Breast epithelium (tissue), 4 donors: ENCODE measurements around the gene TRPV2. TPM values are rescaled to one million over a fixed set of nuclear protein-coding genes. Genes with fewer than 3 reads are reported as not detected.

Experiments used
- DNase-seq, 2 donors: peaks; one replicate each; pipeline ENCODE4 v3.0.0-alpha.2; 2019; ENCODE audit warnings: low spot score in 2 of 2
- H3K27ac ChIP-seq, 2 donors: fragments of 200-600 bp; sonication (generic) in 1 of 2; one replicate each; pipeline ENCODE4 v1.5.1; 2016 to 2019; ENCODE audit warnings: mild to moderate bottlenecking in 1 of 2
- H3K27me3 ChIP-seq, 2 donors: fragments of 200-600 bp; sonication (generic) in 1 of 2; one replicate each; pipeline versions ENCODE4 v1.5.1 to v1.6.0; 2017 to 2019; ENCODE audit warnings: control low read depth in 1 of 2, mild to moderate bottlenecking in 1 of 2
- H3K36me3 ChIP-seq: fragments of 200-600 bp; one replicate; pipeline ENCODE4 v1.5.1; 2019
- H3K4me1 ChIP-seq, 2 donors: fragments of 200-600 bp; sonication (generic); one replicate each; pipeline ENCODE4 v1.5.1; 2016 to 2019; ENCODE audit warnings: control low read depth in 1 of 2
- H3K4me3 ChIP-seq, 3 donors: fragments of 200-600 bp; sonication (generic); 1 replicate in 2 of 3; 2 replicates in 1 of 3; pipeline ENCODE4 v1.5.1; 2016 to 2019; ENCODE audit warnings: mild to moderate bottlenecking in 3 of 3, moderate library complexity in 2 of 3
- H3K9me3 ChIP-seq, 2 donors: fragments of 200-600 bp; sonication (generic) in 1 of 2; one replicate each; pipeline ENCODE4 v1.5.1; 2016 to 2019; ENCODE audit warnings: control low read depth in 1 of 2
- CTCF ChIP-seq, 3 donors: fragments of 450-650 bp; IDR thresholded peaks; one replicate each; pipeline ENCODE4 v1.5.1; 2016 to 2017; ENCODE audit warnings: antibody characterized with exemption in 3 of 3, mild to moderate bottlenecking in 3 of 3, moderate library complexity in 3 of 3
- POLR2A ChIP-seq: fragments of 450-650 bp; IDR thresholded peaks from one replicate; pipeline ENCODE4 v1.6.1; 2016; ENCODE audit warnings: antibody characterized with exemption, mild to moderate bottlenecking, moderate library complexity
- POLR2AphosphoS5 ChIP-seq, 3 donors: sonication (generic); formaldehyde crosslinking; IDR thresholded peaks; one replicate each; pipeline ENCODE4 v1.6.1; 2017; ENCODE audit warnings: antibody characterized with exemption in 3 of 3
- intact Hi-C: fragments of 100-400 bp; cut with DNase I; formaldehyde crosslinking; loops from one replicate; pipeline ENCODE4 v1.15.1; 2023; ENCODE audit warnings: low total_unique reads
- total RNA-seq, 3 donors: library from RNA; depleted of rRNA; stranded (reverse); fragments of >200 nt; gene quantifications; one replicate each; pipeline ENCODE4 v1.1.0, GENCODE V29; 2016

The TRPV2 gene
- total RNA-seq, 3 donors from 2014 or later, result 6.6 to 14.2 (median 11.3) TPM

GRCh38 chr17:16483021-16483645, 67.8 kb downstream of the TRPV2 start:
- DNase-seq, result no peak
- H3K4me3 ChIP-seq, result no peak overlapping the region
- H3K9me3 ChIP-seq, result no peaks in the 10 kb centered on the region
- no peak overlapping the region for H3K27ac ChIP-seq
- no peaks in the 10 kb centered on the region for H3K4me1 ChIP-seq
- no peak for TF ChIP-seq POLR2AphosphoS5 (IDR thresholded peaks at IDR 0.05)
- TF ChIP-seq POLR2A, result no peak
- TF ChIP-seq CTCF (IDR thresholded peaks at IDR 0.05), result no peak
- no peaks in the 10 kb centered on the region for H3K27me3 ChIP-seq
- H3K36me3 ChIP-seq, result no peaks in the 10 kb centered on the region
- intact Hi-C loops, result no loop called here

- Histone ChIP-seq H3K27ac (no peak overlapping the region), H3K4me1 (no peaks in the 10 kb centered on the region), H3K27me3 (no peaks in the 10 kb centered on the region), H3K9me3 (no peaks in the 10 kb centered on the region), H3K4me3 (peak overlapping the region in 2 of 3 donors; percentile 9 to 17), H3K36me3 (no peaks in the 10 kb centered on the region)
- TF ChIP-seq POLR2AphosphoS5 (IDR thresholded peaks at IDR 0.05), result no peak
- TF ChIP-seq POLR2A, result no peak
- no peak for TF ChIP-seq CTCF (IDR thresholded peaks at IDR 0.05)
- no peak for DNase-seq
- intact Hi-C loops, result no loop called here
Observed at GRCh38 chr17:16484445-16485175, 69.2 kb downstream of the TRPV2 start.

Other genes with a start within 250 kb of the TRPV2 start
- gene NCOR1, start 200.0 kb upstream of the TRPV2 start, total RNA-seq, result 100 to 1,000 TPM; 118 to 229 (median 174) TPM
- gene PIGL, start 198.4 kb upstream of the TRPV2 start, total RNA-seq, result 10 to 100 TPM; 54.6 to 76.2 (median 68.8) TPM
- gene CENPV, start 62.1 kb upstream of the TRPV2 start, total RNA-seq, result 10 to 100 TPM in 2 of 3 donors, 1 to 10 TPM in 1; 4.3 to 25.9 (median 13.5) TPM
- gene UBB, start 34.5 kb upstream of the TRPV2 start, total RNA-seq, result 100 to 1,000 TPM; 735 to 835 (median 828) TPM
- gene LRRC75A, start 76.6 kb downstream of the TRPV2 start, total RNA-seq, result 1 to 10 TPM; 1.5 to 3.3 (median 1.6) TPM
- 10 to 100 TPM in 1 of 3 donors, 1 to 10 TPM in 2; 6.2 to 12.1 (median 7.2) TPM for gene ZNF287, start 153.6 kb downstream of the TRPV2 start, total RNA-seq
- 1 to 10 TPM; 3.5 to 10.0 (median 3.6) TPM for gene ZNF624, start 238.3 kb downstream of the TRPV2 start, total RNA-seq